Left kidney (tissue), 2 donors: Measurements from ENCODE around the gene LRRC74B. TPM values are rescaled to one million over a fixed set of nuclear protein-coding genes. Genes with fewer than 3 reads are reported as not detected.
"Not testable (repeated sequence)": the region's sequence is repeated elsewhere in the genome, so short reads cannot be mapped to it uniquely, and the experiment has no call there.

Experiments
- DNase-seq: peaks from one replicate; pipeline ENCODE4 v3.0.0-alpha.2; 2013
- polyA plus RNA-seq: library from polyadenylated mRNA; unstranded; fragments of 120-200 nt; gene quantifications from one replicate; pipeline ENCODE4 v1.2.1, GENCODE V29; 2013; ENCODE audit not compliant: insufficient read length

LRRC74B gene
- polyA plus RNA-seq, 1 donor = 0.27 TPM

GRCh38 chr22:21032037-21032867 lies 13.5 kb upstream of the LRRC74B start, which contains the start of gene SLC7A4:
TSS of gene SLC7A4 (minus strand) at chr22:21032561. CDS start at chr22:21031812, 749 bp downstream.
- DNase-seq = no peak

DNA sequence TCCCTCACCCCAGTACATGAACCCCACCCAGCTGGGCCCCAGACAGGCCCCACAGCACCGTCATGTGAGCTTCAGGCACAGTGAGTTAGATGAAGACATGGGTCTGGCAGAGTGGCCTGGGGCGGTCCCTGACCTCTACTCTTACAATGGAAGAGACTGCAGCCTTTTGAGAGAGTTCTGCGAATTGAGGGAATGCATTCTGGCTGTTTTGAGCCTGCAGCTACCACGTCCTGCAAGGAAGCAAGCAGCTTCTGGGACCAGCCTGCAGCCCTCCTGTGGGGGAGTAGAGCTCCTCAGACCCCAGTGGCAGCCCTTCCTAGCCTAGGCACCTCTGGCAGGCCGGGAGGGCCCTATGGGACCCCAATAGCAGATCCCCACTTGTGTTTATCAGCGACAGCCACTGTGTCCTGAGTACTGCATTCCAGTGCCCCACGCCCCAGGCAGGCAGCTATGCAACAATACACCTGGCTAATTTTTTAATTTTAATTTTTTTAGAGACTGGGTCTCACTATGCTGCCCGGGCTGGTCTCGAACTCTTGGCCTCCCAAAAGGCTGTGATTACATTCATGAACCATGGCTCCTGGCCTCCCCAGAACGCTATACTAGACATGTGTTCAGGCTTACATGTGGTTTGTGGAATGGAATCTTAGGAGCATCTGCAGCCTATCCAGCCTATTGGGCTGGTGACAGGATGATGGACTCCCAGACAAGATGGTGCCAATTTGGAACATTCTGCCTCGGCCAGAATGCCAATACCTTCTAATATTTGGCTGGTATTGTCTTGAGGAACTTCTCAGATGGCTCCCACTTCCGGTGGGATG lies 12.7 kb upstream of the LRRC74B start:
- DNase-seq = no peak

DNA sequence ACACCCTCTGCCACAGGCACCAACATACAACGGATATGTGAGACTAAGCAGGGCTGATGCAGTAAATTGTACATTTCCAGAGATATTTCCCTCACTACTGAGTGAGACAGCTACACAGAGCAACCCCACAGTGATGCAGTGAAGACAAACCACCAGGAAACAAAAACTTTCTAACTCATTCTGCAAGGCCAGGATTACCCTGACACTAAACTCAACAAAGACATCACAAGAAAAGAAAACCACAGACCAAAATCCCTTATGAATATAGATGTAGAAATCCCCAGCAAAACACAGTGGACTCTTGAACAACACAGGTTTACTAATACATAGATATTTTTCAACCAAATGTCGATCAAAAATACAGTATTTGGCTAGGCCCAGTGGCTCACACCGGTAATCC lies 11.9 kb upstream of the LRRC74B start:
- no peak for DNase-seq

- no peak for DNase-seq
Observed at GRCh38 chr22:21034989-21035388, 10.8 kb upstream of the LRRC74B start.

DNA sequence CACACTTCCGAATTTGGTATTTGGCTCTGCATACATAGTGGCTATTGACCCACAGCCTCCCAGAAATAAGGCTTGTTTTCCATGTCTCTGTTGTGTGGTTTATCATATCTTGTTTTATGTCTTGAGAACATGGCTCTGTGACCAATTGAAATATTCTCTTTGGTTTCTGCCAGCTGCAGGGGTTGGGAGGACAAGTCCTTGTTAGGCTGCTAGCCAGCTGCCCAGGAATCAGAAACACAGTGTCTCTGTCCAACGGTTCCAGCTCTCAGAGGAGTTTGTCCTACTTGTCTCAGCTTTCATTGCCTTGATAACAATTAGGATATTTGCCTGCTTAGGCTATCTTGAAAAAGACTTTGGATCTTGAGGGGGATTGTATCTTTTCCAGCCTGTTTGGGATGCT lies 7.3 kb upstream of the LRRC74B start:
- no peak for DNase-seq

- DNase-seq = not testable (repeated sequence)
Observed at GRCh38 chr22:21039158-21039557, 6.6 kb upstream of the LRRC74B start.

GRCh38 chr22:21041937-21042336 lies 3.8 kb upstream of the LRRC74B start:
- DNase-seq = no peak

- no peak for DNase-seq
Observed at GRCh38 chr22:21042978-21043859, 2.5 kb upstream of the LRRC74B start.

DNA sequence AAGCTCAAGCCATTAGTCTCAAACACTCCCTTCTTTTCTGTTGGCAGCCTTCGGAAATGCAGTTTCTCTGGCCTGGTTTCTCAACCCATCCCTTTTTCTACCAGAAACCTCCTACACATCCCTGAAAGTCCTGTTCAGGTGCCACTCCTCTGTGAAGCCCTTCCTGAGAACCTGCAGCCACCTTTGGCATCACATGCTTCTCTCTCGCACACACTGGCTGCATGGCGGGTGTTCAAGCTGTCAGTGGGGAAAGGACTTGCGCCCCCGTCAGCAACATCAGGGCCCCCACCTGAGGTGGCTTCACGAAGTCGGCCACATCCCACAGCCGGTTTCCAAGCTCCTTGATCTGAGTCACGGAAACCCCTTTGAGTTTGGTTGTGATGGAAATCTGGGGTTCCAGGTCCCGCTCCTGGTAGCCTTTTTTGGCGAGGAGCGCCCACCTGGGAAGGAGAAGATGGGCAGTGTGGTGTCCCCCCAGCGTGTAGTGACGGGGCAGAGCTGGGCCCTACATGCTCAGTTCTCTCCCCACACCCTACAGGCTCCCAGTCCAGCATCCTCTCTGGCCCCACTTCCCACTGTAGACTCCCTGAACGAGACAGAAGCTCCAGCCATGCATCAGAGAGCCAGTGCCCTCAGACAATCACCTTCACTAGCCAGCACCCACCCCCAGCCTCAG lies 1.7 kb upstream of the LRRC74B start:
- no peak for DNase-seq

DNA sequence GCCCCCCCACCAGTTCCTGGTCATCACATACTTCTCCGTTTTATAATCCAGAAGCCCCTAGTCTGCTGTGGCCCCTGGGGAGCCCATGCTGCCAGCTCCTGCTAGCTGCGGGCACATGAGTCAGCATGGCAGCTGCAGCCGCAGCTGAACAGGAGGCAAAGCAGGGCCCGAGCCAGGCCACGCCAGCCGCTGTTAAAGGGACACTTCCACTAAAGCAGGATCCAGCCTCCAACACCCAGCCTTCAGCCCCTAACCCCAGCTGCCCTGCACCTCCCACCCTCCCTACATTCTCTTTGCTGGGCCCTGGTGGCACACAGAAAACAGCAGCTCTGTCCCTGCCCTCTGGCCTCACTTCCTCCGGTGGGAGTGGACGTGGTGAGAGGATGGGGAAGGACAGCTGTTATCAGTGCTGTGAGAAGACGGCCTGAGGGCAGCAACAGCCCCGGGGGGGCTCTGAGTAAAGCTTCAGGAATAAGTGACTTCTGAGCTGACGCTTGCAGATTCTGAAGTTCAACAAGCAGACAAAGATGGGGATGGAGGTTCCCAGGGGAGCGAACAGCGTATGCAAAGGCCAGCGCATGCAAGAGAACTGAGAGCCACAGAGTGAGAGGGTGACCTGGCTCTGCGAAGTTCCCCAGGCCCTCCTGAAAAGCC lies 688 bp upstream of the LRRC74B start:
- DNase-seq = no peak

DNA sequence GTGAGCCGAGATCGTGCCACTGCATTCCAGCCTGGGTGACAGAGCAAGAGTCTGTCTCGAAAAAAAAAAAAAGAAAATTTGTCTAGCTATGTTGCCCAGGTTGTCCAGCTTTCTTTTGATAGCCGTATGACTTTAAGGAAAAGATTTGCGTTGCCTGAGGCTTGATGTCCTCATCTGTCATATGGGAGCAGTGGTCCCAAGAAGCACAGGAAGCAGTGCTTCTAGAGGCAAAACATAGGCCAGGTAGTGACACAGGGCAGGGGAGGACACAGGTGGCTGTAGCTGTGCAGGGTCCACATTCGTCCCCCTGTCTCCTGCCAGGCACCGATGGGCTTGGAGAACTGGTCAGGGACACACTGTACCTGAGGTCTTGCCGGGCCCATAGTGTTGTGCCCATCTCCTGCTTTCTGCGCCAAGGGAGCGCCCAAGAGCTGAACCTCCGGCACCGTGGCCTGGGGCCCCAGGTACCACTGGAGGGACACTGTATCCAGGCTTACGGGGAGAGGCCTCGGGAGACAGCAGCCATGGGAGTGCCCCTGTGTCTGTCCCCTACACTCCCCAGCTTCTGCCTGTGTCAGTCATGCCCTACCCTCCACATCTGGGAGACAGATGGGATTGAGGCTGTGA lies 1.4 kb downstream of the LRRC74B start:
- DNase-seq = no peak

- DNase-seq = no peak
Observed at GRCh38 chr22:21047730-21048129, 2.0 kb downstream of the LRRC74B start.

DNA sequence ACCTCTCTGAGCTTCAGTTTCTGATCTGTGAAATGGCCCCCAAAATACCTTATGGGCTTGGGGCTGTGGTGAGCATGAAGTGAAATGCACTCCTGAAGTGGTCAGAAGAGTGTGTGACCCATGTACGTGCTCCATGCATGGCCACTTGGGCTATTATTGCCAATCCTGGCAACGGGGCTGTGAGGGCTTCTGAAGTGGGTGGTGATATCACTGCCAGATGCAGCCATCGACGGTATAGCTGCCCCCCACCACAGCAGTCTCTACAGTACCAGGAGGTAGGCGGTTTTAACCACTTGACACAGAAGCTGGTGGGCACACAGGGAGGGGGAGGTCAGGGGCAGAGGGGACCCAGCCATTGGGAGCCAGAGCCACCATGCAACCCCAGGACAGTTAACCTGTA lies 2.7 kb downstream of the LRRC74B start:
- DNase-seq = not testable (repeated sequence)

GRCh38 chr22:21048965-21049364 lies 3.2 kb downstream of the LRRC74B start:
- not testable (repeated sequence) for DNase-seq

- no peak for DNase-seq
Observed at GRCh38 chr22:21051145-21051830, 5.5 kb downstream of the LRRC74B start.

DNA sequence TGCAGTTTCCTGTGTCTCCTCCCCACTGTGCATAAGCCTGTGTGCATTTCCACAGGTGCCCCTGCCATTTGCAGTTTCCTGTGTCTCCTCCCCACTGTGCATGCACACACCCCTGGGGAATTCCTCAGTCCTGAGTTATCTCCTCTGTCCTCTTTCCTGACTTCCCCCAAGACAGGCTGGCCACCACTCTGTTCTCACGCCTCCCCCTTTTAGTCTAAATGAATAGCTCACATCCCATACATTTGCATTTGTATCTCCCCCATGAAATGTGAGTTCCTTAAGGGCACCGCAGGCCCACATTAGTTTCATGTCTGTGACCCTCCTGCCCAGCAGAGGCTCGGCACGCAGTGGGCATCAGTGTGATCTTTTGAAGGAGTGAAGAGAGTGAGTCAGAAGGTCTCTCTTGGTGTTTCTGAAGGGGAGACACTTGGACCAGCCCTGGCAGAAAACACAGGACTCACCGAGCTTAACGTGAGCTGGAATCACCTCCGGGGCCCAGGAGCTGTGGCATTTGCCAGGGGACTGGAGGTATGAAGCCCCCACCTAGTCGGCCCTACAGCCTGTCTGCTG lies 6.2 kb downstream of the LRRC74B start:
- no peak for DNase-seq

DNA sequence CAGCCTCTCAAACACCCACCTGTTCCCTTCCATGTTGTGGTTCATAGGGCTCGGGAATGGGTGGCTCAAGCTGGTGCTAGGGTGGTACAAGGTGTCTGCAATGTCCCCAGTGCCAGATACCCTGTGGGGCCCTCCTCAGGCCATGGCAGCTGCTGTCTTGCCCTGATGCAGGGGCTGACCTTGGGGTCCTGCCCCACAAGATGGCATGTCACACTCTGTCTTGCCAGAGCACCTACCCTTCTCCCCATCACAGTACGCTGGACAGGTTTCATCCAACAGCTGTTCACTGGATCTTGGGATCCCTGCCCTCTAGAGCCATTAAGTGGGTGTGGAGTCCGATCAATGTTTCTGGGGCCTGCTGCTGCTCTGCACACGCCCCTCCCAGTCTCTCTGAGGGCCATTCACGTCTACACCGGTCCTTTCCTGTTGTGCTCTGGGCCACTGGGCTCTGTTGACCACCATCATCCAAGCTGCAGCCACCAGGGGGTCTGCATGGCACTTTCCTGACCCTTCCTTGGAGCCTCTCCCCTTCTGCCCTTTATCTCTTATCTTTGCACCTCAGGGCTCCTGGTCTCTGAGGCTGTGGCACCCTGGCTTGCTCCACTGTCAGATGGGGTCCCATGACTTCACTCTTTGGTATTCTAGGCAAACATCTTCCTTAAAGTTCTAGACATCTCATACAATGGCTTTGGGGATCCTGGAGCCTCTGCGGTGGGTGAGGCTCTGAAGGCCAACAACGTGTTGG lies 7.1 kb downstream of the LRRC74B start:
- no peak for DNase-seq

GRCh38 chr22:21054046-21054713 lies 8.4 kb downstream of the LRRC74B start:
- no peak for DNase-seq
